ENCODE results near the gene NPHS1. TPM values are rescaled to one million over a fixed set of nuclear protein-coding genes. Genes with fewer than 3 reads are reported as not detected.
"Not testable (repeated sequence)": the region's sequence is repeated elsewhere in the genome, so short reads cannot be mapped to it uniquely, and the experiment has no call there.

The NPHS1 gene
- total RNA-seq, 1 donor from 2014 or later, result 0.62 TPM

GRCh38 chr19:35797663-35798062, 54.6 kb downstream of the NPHS1 start:
- H3K4me3 Mint-ChIP-seq, result no peak overlapping the region
- Histone ChIP-seq H2AFZ (replicated peaks) (peak overlapping the region; percentile 93), H3K4me3 (peak overlapping the region; percentile 25)

DNA sequence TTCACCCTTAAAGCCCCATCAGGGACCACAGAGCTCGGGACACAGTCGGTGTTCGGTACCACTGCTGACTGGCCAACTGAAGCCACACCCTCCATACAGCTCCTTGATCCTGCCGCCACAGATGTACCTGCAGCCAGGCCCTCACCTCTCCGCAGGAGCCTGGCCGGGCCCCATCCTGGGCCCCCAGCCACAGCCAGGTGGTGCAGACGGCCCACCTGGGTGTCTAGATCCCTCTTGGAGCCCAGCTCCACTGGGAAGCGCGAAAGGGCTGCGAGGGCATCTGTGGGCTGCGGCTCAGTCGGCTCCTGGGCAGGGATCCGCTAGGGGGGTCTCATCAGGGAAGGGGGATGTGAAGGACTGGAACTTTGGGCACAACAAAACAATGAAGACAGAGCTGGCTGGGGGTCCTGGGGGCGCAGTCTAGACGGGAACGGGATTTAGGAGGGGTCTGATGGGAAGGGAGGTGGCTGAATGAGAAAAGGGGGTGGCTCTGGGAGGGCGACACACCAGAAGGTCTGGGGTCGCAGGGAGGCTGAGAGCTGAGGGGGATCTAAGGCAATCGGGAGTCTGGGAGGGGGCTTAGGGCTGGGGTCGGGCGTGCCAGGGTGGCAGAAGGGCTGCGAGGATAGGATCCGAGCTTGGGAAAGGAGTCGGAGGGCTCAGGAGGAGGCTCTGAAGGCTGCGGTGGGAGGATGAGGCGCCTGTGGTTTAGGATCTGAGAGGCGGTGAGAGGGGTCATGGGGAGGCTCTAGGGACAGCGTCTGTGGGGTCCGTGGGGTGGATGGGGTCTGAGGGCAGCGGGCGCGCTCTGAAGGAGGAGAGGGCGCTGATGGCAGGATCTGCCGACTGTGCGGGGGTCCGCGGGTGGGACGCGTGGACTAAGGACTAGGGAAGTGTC, 55.4 kb downstream of the NPHS1 start:
- Histone ChIP-seq H3F3A (ENCODE audit: low read depth) (no peaks in the 10 kb centered on the region), H3K27ac (no peak overlapping the region), H3K4me1 (peaks cover 5% of the 10 kb centered on the region), H3K9me3 (ENCODE audit: low read depth) (no peaks in the 10 kb centered on the region), H3K4me3 (peak overlapping the region; percentile 25), H3K4me2 (peak overlapping the region; percentile 68), H3K9ac (no peak overlapping the region), H3K36me3 (no peaks in the 10 kb centered on the region), H3K27me3 (peaks cover 46% of the 10 kb centered on the region), H2AFZ (replicated peaks) (peak overlapping the region; percentile 93), H4K20me1 (ENCODE audit: low read depth) (no peaks in the 10 kb centered on the region), H3K79me2 (ENCODE audit: low read depth) (no peaks in the 10 kb centered on the region)
- Mint-ChIP-seq H3K36me3 (no peaks in the 10 kb centered on the region), H3K27me3 (ENCODE audit: insufficient read depth, low read depth) (peaks cover 44% of the 10 kb centered on the region), H3K9me3 (no peaks in the 10 kb centered on the region), H3K4me1 (peaks cover 5% of the 10 kb centered on the region), H3K4me3 (peak overlapping the region; percentile 44), H3K27ac (peak overlapping the region; percentile 50)
- TF ChIP-seq CTCF (IDR thresholded peaks at IDR 0.05), result no peak
- TF ChIP-seq EZH2 (IDR thresholded peaks at IDR 0.05), result peak; percentile 68
- DNase-seq (ENCODE audit: low spot score), result no peak

More at GRCh38 chr19:35797663-35798062, 54.6 kb downstream of the NPHS1 start:
- H3K4me1 Mint-ChIP-seq, result peaks cover 5% of the 10 kb centered on the region
- Histone ChIP-seq H4K20me1 (ENCODE audit: low read depth) (no peaks in the 10 kb centered on the region), H3K27ac (no peak overlapping the region), H3K9me3 (ENCODE audit: low read depth) (no peaks in the 10 kb centered on the region), H3K36me3 (no peaks in the 10 kb centered on the region), H3K9ac (no peak overlapping the region), H3K27me3 (peaks cover 46% of the 10 kb centered on the region), H3F3A (ENCODE audit: low read depth) (no peaks in the 10 kb centered on the region), H3K4me2 (peak overlapping the region; percentile 68), H3K4me1 (peaks cover 5% of the 10 kb centered on the region), H3K79me2 (ENCODE audit: low read depth) (no peaks in the 10 kb centered on the region)
- H3K36me3 Mint-ChIP-seq, result no peaks in the 10 kb centered on the region
- no peak overlapping the region for H3K27ac Mint-ChIP-seq
- TF ChIP-seq EZH2 (IDR thresholded peaks at IDR 0.05), result no peak
- no peak for TF ChIP-seq CTCF (IDR thresholded peaks at IDR 0.05)
- TF ChIP-seq EZH2phosphoT487 (IDR thresholded peaks at IDR 0.05), result no peak
- peaks cover 44% of the 10 kb centered on the region for H3K27me3 Mint-ChIP-seq (ENCODE audit: insufficient read depth, low read depth)
- H3K9me3 Mint-ChIP-seq, result no peaks in the 10 kb centered on the region
- DNase-seq (ENCODE audit: low spot score), result peak; percentile 51

DNA sequence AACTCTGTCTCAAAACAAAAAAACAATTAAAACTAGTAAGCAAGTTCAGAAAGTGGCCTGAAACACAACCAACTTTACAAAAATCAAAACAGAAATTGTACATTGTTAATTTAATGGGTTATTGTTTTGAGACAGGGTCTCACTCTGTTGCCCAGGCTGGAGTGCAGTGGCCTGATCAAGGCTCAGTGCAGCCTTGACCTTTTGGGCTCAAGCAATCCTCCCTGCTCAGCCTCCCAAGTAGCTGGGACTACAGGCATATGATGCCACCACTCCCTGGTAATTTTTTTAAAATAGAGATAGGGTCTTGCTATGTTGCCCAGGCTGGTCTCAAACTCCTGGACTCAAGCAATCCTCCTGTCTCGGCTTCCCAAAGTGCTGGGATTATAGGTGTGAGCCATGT, 56.7 kb downstream of the NPHS1 start:
- H2AFZ ChIP-seq (replicated peaks); H3K4me3 ChIP-seq; H3K9me3 Mint-ChIP-seq; H3K79me2 ChIP-seq (ENCODE audit: low read depth); H3K27ac ChIP-seq; H3K9me3 ChIP-seq (ENCODE audit: low read depth); H3K4me3 Mint-ChIP-seq; H3K4me1 Mint-ChIP-seq; H3K4me1 ChIP-seq; H3K9ac ChIP-seq; H4K20me1 ChIP-seq (ENCODE audit: low read depth); H3K4me2 ChIP-seq; H3K36me3 Mint-ChIP-seq; H3F3A ChIP-seq (ENCODE audit: low read depth); H3K36me3 ChIP-seq; H3K27ac Mint-ChIP-seq; DNase-seq (ENCODE audit: low spot score): not testable (repeated sequence)
- peaks cover 40% of the 10 kb centered on the region for H3K27me3 Mint-ChIP-seq (ENCODE audit: insufficient read depth, low read depth)
- H3K27me3 ChIP-seq, result peaks cover 46% of the 10 kb centered on the region
